Upper lobe of left lung (tissue), 6 donors: Measurements from ENCODE around the gene ISCA2. TPM values are rescaled to one million over a fixed set of nuclear protein-coding genes. Genes with fewer than 3 reads are reported as not detected.

Source experiments
- ATAC-seq, 2 donors: fragments of 200-7000 bp; cut with Tn5 transposase; one replicate each; pipeline ENCODE4 v1.9.1; 2022; ENCODE audit warnings: mild to moderate bottlenecking in 2 of 2, moderate library complexity in 2 of 2; ENCODE audit not compliant: low FRiP score in 2 of 2
- DNase-seq, 2 donors: peaks; one replicate each; pipeline ENCODE4 v3.0.0-alpha.2; 2019 to 2020
- H3K27ac ChIP-seq, 4 donors: fragments of 200-600 bp; sonication (generic); one replicate each; pipeline ENCODE4 v1.5.1; 2016 to 2019
- H3K27me3 ChIP-seq, 4 donors: fragments of 200-600 bp; sonication (generic); one replicate each; pipeline ENCODE4 v1.5.1; 2017 to 2019
- H3K36me3 ChIP-seq, 4 donors: fragments of 200-600 bp; sonication (generic); one replicate each; pipeline ENCODE4 v1.5.1; 2016 to 2019
- H3K4me1 ChIP-seq, 4 donors: fragments of 200-600 bp; sonication (generic); one replicate each; pipeline ENCODE4 v1.5.1; 2018 to 2019
- H3K4me3 ChIP-seq, 4 donors: fragments of 200-600 bp; sonication (generic); one replicate each; pipeline ENCODE4 v1.5.1; 2017 to 2019; ENCODE audit warnings: mild to moderate bottlenecking in 2 of 4, moderate library complexity in 1 of 4
- H3K9me3 ChIP-seq, 4 donors: fragments of 200-600 bp; sonication (generic); one replicate each; pipeline ENCODE4 v1.5.1; 2018 to 2019
- CTCF ChIP-seq, 6 experiments: fragments of 450-650 bp in 4 of 6; fragments of 200-600 bp in 2 of 6; sonication (generic) in 2 of 6; IDR thresholded peaks; one replicate each; pipeline ENCODE4 v1.5.1; 2016 to 2019; ENCODE audit warnings: antibody characterized with exemption in 6 of 6
- EP300 ChIP-seq, 4 donors: sonication (generic); formaldehyde crosslinking; IDR thresholded peaks; one replicate each; pipeline ENCODE4 v1.5.1; 2017; ENCODE audit warnings: antibody characterized with exemption in 4 of 4, control low read depth in 2 of 4
- POLR2A ChIP-seq, 4 donors: fragments of 450-650 bp; IDR thresholded peaks; one replicate each; pipeline ENCODE4 v1.5.1; 2016 to 2017; ENCODE audit warnings: antibody characterized with exemption in 4 of 4, mild to moderate bottlenecking in 2 of 4
- POLR2AphosphoS5 ChIP-seq, 2 donors: sonication (generic); formaldehyde crosslinking; IDR thresholded peaks; one replicate each; pipeline ENCODE4 v1.5.1; 2017; ENCODE audit warnings: antibody characterized with exemption in 2 of 2
- WGBS, 2 donors: methylation state at CpG; one replicate each; pipeline ENCODE4 v1.1.5; 2017 to 2018; 5-methylcytosine and 5-hydroxymethylcytosine counted together
- total RNA-seq, 6 donors: library from RNA; depleted of rRNA in 4 of 6; stranded (reverse); fragments of >200 nt in 4 of 6; gene quantifications; one replicate each; pipeline versions ENCODE4 v1.1.0 to v1.2.1, GENCODE V29; 2016 to 2021
- donor health status: DM: no; HTN: no; CAD: no; lungs with moderate emphysema.
- donor health status: DM: no; HTN: yes; CAD: no; lungs with severe emphysema.

The ISCA2 gene
- total RNA-seq, 6 donors from 2014 or later, result 11.8 to 29.0 (median 22.6) TPM

GRCh38 chr14:74459289-74459946 is 34.1 kb upstream of the ISCA2 start:
- no peaks in the 10 kb centered on the region for H3K9me3 ChIP-seq
- no peaks in the 10 kb centered on the region for H3K36me3 ChIP-seq
- WGBS, 2 donors, result 74 to 75% methylated on average over 10 of the region's 10 CpGs
- TF ChIP-seq POLR2AphosphoS5 (IDR thresholded peaks at IDR 0.05), result no peak
- TF ChIP-seq POLR2A (IDR thresholded peaks at IDR 0.05), result no peak
- no peak for TF ChIP-seq EP300 (IDR thresholded peaks at IDR 0.05)
- peak; percentile 25 to 50 (median 44) for TF ChIP-seq CTCF (IDR thresholded peaks at IDR 0.05)
- peaks cover 0 to 16% (median 0%) of the 10 kb centered on the region in 4 donors for H3K4me1 ChIP-seq
- ATAC-seq (peak; percentile 48 to 65), DNase-seq (no peak)
- H3K27me3 ChIP-seq, result no peaks in the 10 kb centered on the region
- H3K4me3 ChIP-seq, result no peak overlapping the region
- no peak overlapping the region for H3K27ac ChIP-seq

GRCh38 chr14:74459976-74460375 is 33.6 kb upstream of the ISCA2 start:
- H3K9me3 ChIP-seq, result no peaks in the 10 kb centered on the region
- peaks cover 0 to 16% (median 0%) of the 10 kb centered on the region in 4 donors for H3K4me1 ChIP-seq

GRCh38 chr14:74462993-74463392 is 30.6 kb upstream of the ISCA2 start:
- Histone ChIP-seq H3K27me3 (no peaks in the 10 kb centered on the region), H3K4me1 (peaks cover 0 to 16% (median 0%) of the 10 kb centered on the region in 4 donors), H3K9me3 (no peaks in the 10 kb centered on the region), H3K4me3 (no peak overlapping the region), H3K27ac (peak overlapping the region in 1 of 4 donors; percentile 43), H3K36me3 (no peaks in the 10 kb centered on the region)
- ATAC-seq, result no peak
- TF ChIP-seq POLR2AphosphoS5 (IDR thresholded peaks at IDR 0.05), result peak in 1 of 2 donors; percentile 33
- no peak for TF ChIP-seq EP300 (IDR thresholded peaks at IDR 0.05)
- no peak for TF ChIP-seq CTCF (IDR thresholded peaks at IDR 0.05)
- no peak for TF ChIP-seq POLR2A (IDR thresholded peaks at IDR 0.05)
- WGBS, 2 donors, result 69 to 71% methylated on average over 3 of the region's 3 CpGs
- peak in 1 of 2 donors; percentile 61 for DNase-seq

More at GRCh38 chr14:74459976-74460375, 33.6 kb upstream of the ISCA2 start:
- H3K36me3 ChIP-seq, result no peaks in the 10 kb centered on the region
- 84 to 86% methylated on average over 6 of the region's 6 CpGs for WGBS, 2 donors
- no peak overlapping the region for H3K27ac ChIP-seq
- no peak for TF ChIP-seq CTCF (IDR thresholded peaks at IDR 0.05)
- no peaks in the 10 kb centered on the region for H3K27me3 ChIP-seq
- DNase-seq, result no peak
- ATAC-seq, result no peak
- H3K4me3 ChIP-seq, result no peak overlapping the region

- ATAC-seq, result no peak
- no peaks in the 10 kb centered on the region for H3K36me3 ChIP-seq
- WGBS, 2 donors, result 89 to 97% methylated on average over 4 to 5 of the region's 5 CpGs
- peaks cover 0 to 19% (median 0%) of the 10 kb centered on the region in 4 donors for H3K4me1 ChIP-seq
- H3K4me3 ChIP-seq, result no peak overlapping the region
- H3K9me3 ChIP-seq, result no peaks in the 10 kb centered on the region
- H3K27me3 ChIP-seq, result no peaks in the 10 kb centered on the region
- H3K27ac ChIP-seq, result peak overlapping the region in 1 of 4 donors; percentile 43
- no peak for DNase-seq
- TF ChIP-seq POLR2A (IDR thresholded peaks at IDR 0.05) (no peak), EP300 (IDR thresholded peaks at IDR 0.05) (no peak), CTCF (IDR thresholded peaks at IDR 0.05) (no peak), POLR2AphosphoS5 (IDR thresholded peaks at IDR 0.05) (no peak)
These were observed 29.9 kb upstream of the ISCA2 start for GRCh38 chr14:74463697-74464096.

- WGBS, 2 donors, result 67 to 93% methylated on average over 1 to 3 of the region's 3 CpGs
- Histone ChIP-seq H3K4me3 (no peak overlapping the region), H3K27ac (no peak overlapping the region), H3K27me3 (no peaks in the 10 kb centered on the region), H3K36me3 (peaks cover 0 to 4% (median 0%) of the 10 kb centered on the region in 4 donors), H3K9me3 (no peaks in the 10 kb centered on the region), H3K4me1 (peaks cover 0 to 28% (median 5%) of the 10 kb centered on the region in 4 donors)
- DNase-seq, result no peak
- TF ChIP-seq CTCF (IDR thresholded peaks at IDR 0.05), result no peak
- TF ChIP-seq EP300 (IDR thresholded peaks at IDR 0.05), result no peak
- TF ChIP-seq POLR2AphosphoS5 (IDR thresholded peaks at IDR 0.05), result no peak
- TF ChIP-seq POLR2A (IDR thresholded peaks at IDR 0.05), result no peak
- no peak for ATAC-seq
These were observed 28.8 kb upstream of the ISCA2 start for GRCh38 chr14:74464785-74465184.
